Osteoblast (primary cell): ENCODE results near the gene NPHP1. TPM values are rescaled to one million over a fixed set of nuclear protein-coding genes. Genes with fewer than 3 reads are reported as not detected.

Experiments used
- DNase-seq: peaks from one replicate; pipeline ENCODE4 v3.0.0; 2011; ENCODE audit warnings: low spot score, mixed read lengths; ENCODE audit not compliant: insufficient read length; ENCODE audit errors: missing footprints
- H2AFZ ChIP-seq: 2 replicates; pipeline ENCODE4 v1.6.0; 2011; ENCODE audit warnings: mild to moderate bottlenecking, low read length
- H3K27ac ChIP-seq: 2 replicates; pipeline ENCODE4 v1.5.1; 2011; ENCODE audit warnings: mild to moderate bottlenecking, low read depth, low read length, moderate library complexity
- H3K27me3 ChIP-seq: 2 replicates; pipeline ENCODE4 v1.6.0; 2012; ENCODE audit warnings: mild to moderate bottlenecking, control low read depth, inconsistent platforms, low read length, moderate library complexity; ENCODE audit not compliant: insufficient read depth
- H3K36me3 ChIP-seq: 2 replicates; pipeline ENCODE4 v1.5.1; 2011; ENCODE audit warnings: mild to moderate bottlenecking, low read length, control low read depth, moderate library complexity; ENCODE audit not compliant: insufficient read depth
- H3K4me1 ChIP-seq: 2 replicates; pipeline ENCODE4 v1.5.1; 2011; ENCODE audit warnings: mild to moderate bottlenecking, low read length, control low read depth, moderate library complexity; ENCODE audit not compliant: insufficient read depth
- H3K4me2 ChIP-seq: 2 replicates; pipeline ENCODE4 v1.6.0; 2011; ENCODE audit warnings: mild to moderate bottlenecking, low read length; ENCODE audit not compliant: insufficient read depth
- H3K4me3 ChIP-seq: fragments of 200-600 bp; sonication (generic); 3 replicates; pipeline ENCODE4 v1.5.1; 2012; ENCODE audit warnings: mild to moderate bottlenecking, low read length, inconsistent platforms; ENCODE audit not compliant: insufficient read depth
- H3K79me2 ChIP-seq: 2 replicates; pipeline ENCODE4 v1.6.0; 2012; ENCODE audit warnings: mild to moderate bottlenecking, low read length, control low read depth, inconsistent platforms; ENCODE audit not compliant: insufficient read depth
- H3K9me3 ChIP-seq: 2 replicates; pipeline ENCODE4 v1.5.1; 2011; ENCODE audit warnings: low read depth, low read length, control low read depth
- H4K20me1 ChIP-seq: 2 replicates; pipeline ENCODE4 v1.6.0; 2012; ENCODE audit warnings: mild to moderate bottlenecking, low read length, control low read depth; ENCODE audit not compliant: insufficient read depth
- CTCF ChIP-seq: IDR thresholded peaks from 2 replicates; pipeline ENCODE4 v1.5.1; 2011; ENCODE audit warnings: mild to moderate bottlenecking, low read depth, low read length, moderate library complexity; ENCODE audit errors: extremely low read depth
- total RNA-seq: library from RNA; depleted of rRNA; stranded (reverse); fragments of >200 nt; gene quantifications from 2 replicates; pipeline ENCODE4 v1.2.3, GENCODE V29; 2012

NPHP1 gene
- total RNA-seq, 1 donor: 7.6 TPM

GRCh38 chr2:110143982-110144381 is 60.8 kb downstream of the NPHP1 start:
- no peaks in the 10 kb centered on the region for H3K9me3 ChIP-seq
- no peak overlapping the region for H3K27ac ChIP-seq
- no peak for DNase-seq
- peaks cover 2% of the 10 kb centered on the region for H3K4me1 ChIP-seq
- no peaks in the 10 kb centered on the region for H3K79me2 ChIP-seq
- TF ChIP-seq CTCF: no peak
- H4K20me1 ChIP-seq: no peaks in the 10 kb centered on the region
- no peak overlapping the region for H3K4me3 ChIP-seq
- H3K4me2 ChIP-seq: no peak overlapping the region
- no peak overlapping the region for H2AFZ ChIP-seq
- H3K27me3 ChIP-seq: no peaks in the 10 kb centered on the region
- no peaks in the 10 kb centered on the region for H3K36me3 ChIP-seq

- Histone ChIP-seq H3K4me3 (no peak overlapping the region), H3K27ac (no peak overlapping the region), H4K20me1 (no peaks in the 10 kb centered on the region), H3K27me3 (no peaks in the 10 kb centered on the region), H3K9me3 (no peaks in the 10 kb centered on the region), H3K4me2 (no peak overlapping the region), H2AFZ (no peak overlapping the region), H3K79me2 (no peaks in the 10 kb centered on the region), H3K36me3 (no peaks in the 10 kb centered on the region), H3K4me1 (no peaks in the 10 kb centered on the region)
- TF ChIP-seq CTCF: no peak
- DNase-seq: no peak
These were observed 64.4 kb downstream of the NPHP1 start for GRCh38 chr2:110140401-110140800.

GRCh38 chr2:110134025-110134424 is 70.8 kb downstream of the NPHP1 start:
- Histone ChIP-seq H3K36me3 (no peaks in the 10 kb centered on the region), H3K4me3 (no peak overlapping the region), H3K4me1 (no peaks in the 10 kb centered on the region), H3K27ac (no peak overlapping the region), H4K20me1 (no peaks in the 10 kb centered on the region), H3K27me3 (no peaks in the 10 kb centered on the region), H3K9me3 (no peaks in the 10 kb centered on the region), H3K79me2 (no peaks in the 10 kb centered on the region), H2AFZ (no peak overlapping the region), H3K4me2 (no peak overlapping the region)
- DNase-seq: no peak
- no peak for TF ChIP-seq CTCF

- H3K9me3 ChIP-seq: no peaks in the 10 kb centered on the region
- no peaks in the 10 kb centered on the region for H3K36me3 ChIP-seq
- H3K4me1 ChIP-seq: peaks cover 7% of the 10 kb centered on the region
- no peak for TF ChIP-seq CTCF
- no peaks in the 10 kb centered on the region for H3K79me2 ChIP-seq
- no peak overlapping the region for H3K4me2 ChIP-seq
- H3K27me3 ChIP-seq: no peaks in the 10 kb centered on the region
- no peaks in the 10 kb centered on the region for H4K20me1 ChIP-seq
- no peak for DNase-seq
- no peak overlapping the region for H3K4me3 ChIP-seq
- no peak overlapping the region for H3K27ac ChIP-seq
- no peak overlapping the region for H2AFZ ChIP-seq
These were observed 73.6 kb downstream of the NPHP1 start for GRCh38 chr2:110131166-110131565.
